ENCODE measurements around the gene SPARCL1. TPM values are rescaled to one million over a fixed set of nuclear protein-coding genes. Genes with fewer than 3 reads are reported as not detected.

The SPARCL1 gene
- total RNA-seq, 2 experiments from 2014 or later = not detected

- Mint-ChIP-seq H3K4me3 (no peak overlapping the region), H3K4me1 (ENCODE audit: low read depth) (no peaks in the 10 kb centered on the region), H3K27ac (no peak overlapping the region), H3K27me3 (no peaks in the 10 kb centered on the region), H3K36me3 (ENCODE audit: low read depth) (no peaks in the 10 kb centered on the region), H3K9me3 (no peaks in the 10 kb centered on the region)
- TF ChIP-seq CTCF (IDR thresholded peaks at IDR 0.05) = no peak
- CTCF ChIA-PET = no interaction called here
- Histone ChIP-seq H3K27ac (ENCODE audit: low read depth in 1 of 2, low read length in 2 of 2) (no peak overlapping the region), H3K4me3 (ENCODE audit: low read length) (no peak overlapping the region), H3K9me3 (ENCODE audit: control insufficient read depth in 1 of 2, insufficient read depth in 1 of 2, low read length in 2 of 2) (no peaks in the 10 kb centered on the region), H3K36me3 (ENCODE audit: insufficient read depth, low read length) (no peaks in the 10 kb centered on the region), H3K27me3 (ENCODE audit: control insufficient read depth in 1 of 2, insufficient read depth in 2 of 2, low read length in 2 of 2) (peaks cover 0 to 3% of the 10 kb centered on the region in 2 experiments), H3K4me1 (ENCODE audit: insufficient read depth, low read length) (no peaks in the 10 kb centered on the region)
- POLR2A ChIA-PET = no interaction called here
- no peak for DNase-seq
- intact Hi-C loops (cut with DNase I, micrococcal nuclease) = no loop called here
- no peak for ATAC-seq (ENCODE audit: poor library complexity)
Observed at GRCh38 chr4:87532907-87533306, 3.7 kb upstream of the SPARCL1 start.

- POLR2A ChIA-PET = no interaction called here
- no peaks in the 10 kb centered on the region for H3K4me1 ChIP-seq (ENCODE audit: insufficient read depth, low read length)
Observed at GRCh38 chr4:87532109-87532508, 2.9 kb upstream of the SPARCL1 start.

GRCh38 chr4:87531621-87532020 lies 2.4 kb upstream of the SPARCL1 start:
- no peak for TF ChIP-seq CTCF (IDR thresholded peaks at IDR 0.05)
- no peak for DNase-seq
- intact Hi-C loops (cut with DNase I, micrococcal nuclease) = no loop called here

More at GRCh38 chr4:87532109-87532508, 2.9 kb upstream of the SPARCL1 start:
- Histone ChIP-seq H3K27ac (ENCODE audit: low read depth in 1 of 2, low read length in 2 of 2) (no peak overlapping the region), H3K36me3 (ENCODE audit: insufficient read depth, low read length) (no peaks in the 10 kb centered on the region), H3K9me3 (ENCODE audit: control insufficient read depth in 1 of 2, insufficient read depth in 1 of 2, low read length in 2 of 2) (no peaks in the 10 kb centered on the region), H3K27me3 (ENCODE audit: control insufficient read depth in 1 of 2, insufficient read depth in 2 of 2, low read length in 2 of 2) (peaks cover 0 to 3% of the 10 kb centered on the region in 2 experiments), H3K4me3 (ENCODE audit: low read length) (no peak overlapping the region)
- Mint-ChIP-seq H3K4me1 (ENCODE audit: low read depth) (no peaks in the 10 kb centered on the region), H3K27me3 (no peaks in the 10 kb centered on the region), H3K9me3 (no peaks in the 10 kb centered on the region), H3K27ac (no peak overlapping the region), H3K36me3 (ENCODE audit: low read depth) (no peaks in the 10 kb centered on the region), H3K4me3 (no peak overlapping the region)
- TF ChIP-seq CTCF (IDR thresholded peaks at IDR 0.05) = no peak
- ATAC-seq (ENCODE audit: poor library complexity) = no peak
- no peak for DNase-seq
- CTCF ChIA-PET = no interaction called here
- intact Hi-C loops (cut with DNase I, micrococcal nuclease) = no loop called here

More at GRCh38 chr4:87531621-87532020, 2.4 kb upstream of the SPARCL1 start:
- Mint-ChIP-seq H3K9me3 (no peaks in the 10 kb centered on the region), H3K36me3 (ENCODE audit: low read depth) (no peaks in the 10 kb centered on the region), H3K4me1 (ENCODE audit: low read depth) (no peaks in the 10 kb centered on the region), H3K27ac (no peak overlapping the region), H3K27me3 (no peaks in the 10 kb centered on the region), H3K4me3 (no peak overlapping the region)
- no peak for ATAC-seq (ENCODE audit: poor library complexity)
- Histone ChIP-seq H3K36me3 (ENCODE audit: insufficient read depth, low read length) (no peaks in the 10 kb centered on the region), H3K4me3 (ENCODE audit: low read length) (no peak overlapping the region), H3K27ac (ENCODE audit: low read depth in 1 of 2, low read length in 2 of 2) (no peak overlapping the region), H3K27me3 (ENCODE audit: control insufficient read depth in 1 of 2, insufficient read depth in 2 of 2, low read length in 2 of 2) (peaks cover 0 to 2% of the 10 kb centered on the region in 2 experiments), H3K4me1 (ENCODE audit: insufficient read depth, low read length) (no peaks in the 10 kb centered on the region), H3K9me3 (ENCODE audit: control insufficient read depth in 1 of 2, insufficient read depth in 1 of 2, low read length in 2 of 2) (no peaks in the 10 kb centered on the region)
- ChIA-PET POLR2A (no interaction called here), CTCF (no interaction called here)
